GM21723 (cell line): ENCODE data around the gene MC1R.

Experiments
- ATAC-seq: cut with Tn5 transposase; IDR thresholded peaks from one replicate; pipeline ENCODE4 v1.9.1; 2021; ENCODE audit warnings: mild to moderate bottlenecking, moderate library complexity; ENCODE audit not compliant: unreplicated experiment

The MC1R gene

GRCh38 chr16:89895482-89896250 lies 23.0 kb upstream of the MC1R start:
- no peak for ATAC-seq

- no peak for ATAC-seq
Measured at GRCh38 chr16:89897204-89897603, 21.5 kb upstream of the MC1R start.

- ATAC-seq: no peak
Measured at GRCh38 chr16:89898201-89898967, 20.3 kb upstream of the MC1R start.

GRCh38 chr16:89899879-89900481 lies 18.7 kb upstream of the MC1R start:
- no peak for ATAC-seq

GRCh38 chr16:89900885-89901284 lies 17.8 kb upstream of the MC1R start:
- no peak for ATAC-seq

GRCh38 chr16:89902980-89903379 lies 15.7 kb upstream of the MC1R start:
- no peak for ATAC-seq

- ATAC-seq: no peak
Measured at GRCh38 chr16:89903908-89904515, 14.7 kb upstream of the MC1R start.

- ATAC-seq: no peak
Measured at GRCh38 chr16:89904606-89905510, 13.8 kb upstream of the MC1R start.

- no peak for ATAC-seq
Measured at GRCh38 chr16:89905511-89906139, 13.0 kb upstream of the MC1R start.

- ATAC-seq: no peak
Measured at GRCh38 chr16:89906140-89907025, 12.3 kb upstream of the MC1R start.

GRCh38 chr16:89907055-89907814 lies 11.4 kb upstream of the MC1R start:
- no peak for ATAC-seq

GRCh38 chr16:89908236-89908635 lies 10.4 kb upstream of the MC1R start:
- no peak for ATAC-seq

GRCh38 chr16:89909777-89910716 lies 8.6 kb upstream of the MC1R start:
- ATAC-seq: no peak

GRCh38 chr16:89910717-89911354 lies 7.8 kb upstream of the MC1R start:
- ATAC-seq: no peak

- ATAC-seq: no peak
Measured at GRCh38 chr16:89911375-89911774, 7.3 kb upstream of the MC1R start.

- no peak for ATAC-seq
Measured at GRCh38 chr16:89912143-89912542, 6.5 kb upstream of the MC1R start.

- no peak for ATAC-seq
Measured at GRCh38 chr16:89912627-89913026, 6.0 kb upstream of the MC1R start.
